GM19452 (cell line): ENCODE data around the gene FAM193A.
"Not testable (repeated sequence)": the region's sequence is repeated elsewhere in the genome, so short reads cannot be mapped to it uniquely, and the experiment has no call there.

Source experiments
- ATAC-seq: cut with Tn5 transposase; IDR thresholded peaks from one replicate; pipeline ENCODE4 v1.9.1; 2021; ENCODE audit not compliant: unreplicated experiment

Gene FAM193A

DNA sequence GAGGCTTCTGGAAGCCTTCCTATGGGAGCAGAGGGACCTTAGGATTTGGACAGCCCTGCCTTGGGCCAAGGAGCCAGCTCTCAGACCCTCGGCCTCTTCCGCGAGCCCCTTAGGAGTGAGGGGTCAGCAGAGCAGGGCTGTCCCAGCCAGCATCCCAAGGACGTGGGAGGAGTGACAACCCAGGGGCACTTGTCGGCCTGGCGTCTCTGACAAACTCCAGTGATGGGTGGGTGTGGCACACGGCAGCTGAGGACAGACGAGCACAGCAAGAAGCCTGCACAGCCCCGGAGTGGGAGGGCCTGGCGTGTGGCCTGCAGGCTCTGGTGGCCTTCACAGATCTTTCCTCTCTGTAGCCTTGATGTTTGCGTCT is 231.2 kb downstream of the FAM193A start:
- no peak for ATAC-seq

- no peak for ATAC-seq
Measured at GRCh38 chr4:2768124-2768523, 231.7 kb downstream of the FAM193A start.

DNA sequence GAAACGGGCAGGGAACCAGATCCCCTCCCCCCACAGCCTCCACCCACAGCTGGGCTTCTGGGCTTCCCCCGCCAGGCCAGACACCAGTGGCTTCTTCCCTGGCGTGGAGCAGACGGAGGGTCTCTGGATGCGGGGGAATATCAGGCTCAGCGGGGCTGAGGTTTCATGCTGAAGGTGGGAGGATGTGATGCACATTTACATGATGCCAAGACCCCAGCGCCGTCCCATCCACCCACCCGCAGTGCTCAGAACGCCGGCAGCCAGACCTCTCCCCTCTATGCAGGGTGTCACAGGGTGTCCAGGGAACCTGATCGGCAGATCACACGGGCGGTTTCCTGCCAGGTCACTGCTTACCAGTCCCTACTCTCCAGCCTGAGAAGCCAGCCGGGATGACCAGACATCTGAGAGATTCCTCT is 232.5 kb downstream of the FAM193A start:
- ATAC-seq, result no peak

DNA sequence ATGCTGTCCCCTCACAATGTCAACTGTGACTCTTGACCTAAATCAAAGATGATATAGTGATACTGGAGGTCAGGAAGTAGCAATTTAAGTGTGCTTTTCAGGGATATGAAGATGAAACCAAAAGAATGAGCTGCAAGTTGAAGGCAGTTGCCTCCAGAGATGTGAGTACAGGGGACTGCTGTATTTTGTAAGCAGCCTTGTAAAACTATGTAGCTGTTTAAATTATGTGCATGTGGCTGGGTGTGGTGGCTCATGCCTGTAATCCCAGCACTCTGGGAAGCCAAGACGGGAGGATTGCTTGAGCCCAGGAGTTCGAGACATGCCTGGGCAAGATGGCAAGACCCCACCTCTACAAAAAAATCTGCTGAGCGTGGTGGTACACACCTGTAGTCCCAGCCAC is 234.8 kb downstream of the FAM193A start:
- ATAC-seq, result no peak

GRCh38 chr4:2780643-2781042 is 244.2 kb downstream of the FAM193A start:
- not testable (repeated sequence) for ATAC-seq

DNA sequence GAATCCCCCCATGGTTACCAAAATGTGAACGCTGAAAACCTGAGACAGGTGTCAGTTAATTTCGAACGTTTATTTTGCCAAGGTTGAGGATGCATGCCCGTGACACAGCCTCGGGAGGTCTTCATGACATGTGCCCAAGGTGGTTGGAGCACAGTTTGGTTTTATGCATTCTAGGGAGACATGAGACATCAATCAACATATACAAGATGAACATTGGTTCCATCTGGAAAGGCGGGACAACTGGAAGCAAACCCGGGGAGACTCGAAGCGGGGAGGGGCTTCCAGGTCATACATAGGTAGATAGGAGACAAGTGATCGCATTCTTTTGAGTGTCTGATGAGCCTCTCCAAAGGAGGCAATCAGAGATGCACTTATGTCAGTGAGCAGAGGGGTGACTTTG is 245.5 kb downstream of the FAM193A start:
- no peak for ATAC-seq
